CD4-positive, CD25-positive, alpha-beta regulatory T cell (primary cell): ENCODE data around the gene RNASE8. TPM values are rescaled to one million over a fixed set of nuclear protein-coding genes. Genes with fewer than 3 reads are reported as not detected.

Experiments
- ATAC-seq, 2 donors: fragments of 150-1000 bp; cut with Tn5 transposase; one replicate each; pipeline ENCODE4 v1.10.0; 2021; ENCODE audit warnings: low read depth in 2 of 2, moderate number of reproducible peaks in 2 of 2, moderate library complexity in 1 of 2
- DNase-seq, 3 donors: peaks; one replicate each; pipeline versions ENCODE4 v3.0.0 to v3.0.0-alpha.2; 2012 to 2022; ENCODE audit warnings: mixed read lengths in 1 of 3
- H3K27ac ChIP-seq: one replicate; pipeline ENCODE4 v1.7.0; 2013; ENCODE audit warnings: mild to moderate bottlenecking, low read length; ENCODE audit not compliant: insufficient read depth, poor library complexity, severe bottlenecking
- H3K27me3 ChIP-seq: one replicate; pipeline ENCODE4 v1.7.0; 2013; ENCODE audit warnings: low read length; ENCODE audit not compliant: control insufficient read depth, insufficient read depth
- H3K36me3 ChIP-seq: one replicate; pipeline ENCODE4 v1.7.0; 2013; ENCODE audit warnings: mild to moderate bottlenecking, low read length, moderate library complexity; ENCODE audit not compliant: control insufficient read depth, insufficient read depth
- H3K4me1 ChIP-seq: 2 replicates; pipeline ENCODE4 v1.7.0; 2013; ENCODE audit warnings: mild to moderate bottlenecking, low read length; ENCODE audit not compliant: insufficient read depth, control insufficient read depth, poor library complexity, severe bottlenecking
- H3K4me3 ChIP-seq: one replicate; pipeline ENCODE4 v1.7.0; 2013; ENCODE audit warnings: low read depth, mild to moderate bottlenecking, low read length, moderate library complexity
- H3K9me3 ChIP-seq, 2 experiments: 1 replicate in 1 of 2; 2 replicates in 1 of 2; pipeline ENCODE4 v1.7.0; 2013; ENCODE audit warnings: low read length in 2 of 2, mild to moderate bottlenecking in 1 of 2, moderate library complexity in 1 of 2; ENCODE audit not compliant: control insufficient read depth in 2 of 2
- H3K27ac Mint-ChIP-seq, 3 donors: one replicate each; pipeline ENCODE4 v1.8.0; 2020 to 2022; ENCODE audit warnings: mild to moderate bottlenecking in 3 of 3, mixed read lengths in 3 of 3, moderate library complexity in 2 of 3
- H3K27me3 Mint-ChIP-seq: one replicate; pipeline ENCODE4 v1.8.0; 2022; ENCODE audit warnings: mild to moderate bottlenecking, mixed read lengths
- H3K36me3 Mint-ChIP-seq: one replicate; pipeline ENCODE4 v1.8.0; 2020; ENCODE audit warnings: mixed read lengths
- H3K4me1 Mint-ChIP-seq, 4 donors: one replicate each; pipeline ENCODE4 v1.8.0; 2020 to 2022; ENCODE audit warnings: mixed read lengths in 4 of 4, mild to moderate bottlenecking in 1 of 4
- H3K4me3 Mint-ChIP-seq, 4 donors: one replicate each; pipeline ENCODE4 v1.8.0; 2020 to 2022; ENCODE audit warnings: mild to moderate bottlenecking in 4 of 4, mixed read lengths in 4 of 4, moderate library complexity in 3 of 4
- H3K9me3 Mint-ChIP-seq, 7 donors: one replicate each; pipeline ENCODE4 v1.8.0; 2020 to 2022; ENCODE audit warnings: mixed read lengths in 7 of 7, mild to moderate bottlenecking in 3 of 7, moderate library complexity in 2 of 7
- polyA plus RNA-seq, 4 donors: library from polyadenylated mRNA; unstranded; fragments of 300-500 nt; fragmentation: Illumina TruSeq; gene quantifications; one replicate each; pipeline ENCODE4 v1.2.3, GENCODE V29; 2021
- total RNA-seq: library from RNA; stranded (reverse); gene quantifications from one replicate; pipeline ENCODE4 v1.2.3, GENCODE V29; 2022

RNASE8 gene
- total and polyA plus RNA-seq, 5 donors from 2014 or later = not detected

DNA sequence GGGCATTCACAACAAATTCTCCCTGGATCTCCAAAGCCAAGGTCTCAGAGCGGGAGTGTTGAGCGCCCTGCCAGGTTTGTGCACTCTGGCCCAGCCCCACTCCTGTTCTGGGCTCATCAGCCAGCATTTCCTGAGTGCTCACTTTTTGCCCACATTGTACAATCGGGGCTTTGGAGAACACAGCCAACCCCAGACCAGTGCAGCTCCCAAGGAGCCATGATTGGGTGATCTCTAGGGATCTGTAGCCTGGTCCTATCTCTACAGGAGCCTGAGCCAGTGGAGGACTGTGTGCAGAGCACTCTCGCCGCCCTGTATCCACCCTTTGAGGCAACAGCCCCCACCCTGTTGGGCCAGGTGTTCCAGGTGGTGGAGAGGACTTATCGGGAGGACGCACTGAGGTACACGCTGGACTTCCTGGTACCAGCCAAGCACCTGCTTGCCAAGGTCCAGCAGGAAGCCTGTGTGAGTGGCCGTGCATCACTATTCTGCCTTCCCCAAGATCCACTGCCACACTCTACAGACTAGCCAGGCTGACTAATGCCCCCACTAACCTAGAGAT, 15.2 kb downstream of the RNASE8 start:
- peak overlapping the region in 2 of 4 donors; percentile 57 to 76 for H3K4me3 Mint-ChIP-seq
- no peak for DNase-seq
- Histone ChIP-seq H3K27me3 (peaks cover 23% of the 10 kb centered on the region), H3K4me3 (no peak overlapping the region), H3K27ac (no peak overlapping the region), H3K4me1 (peaks cover 34% of the 10 kb centered on the region), H3K9me3 (no peaks in the 10 kb centered on the region), H3K36me3 (no peaks in the 10 kb centered on the region)
- H3K27ac Mint-ChIP-seq = peak overlapping the region in 1 of 3 donors; percentile 14
- H3K36me3 Mint-ChIP-seq = peaks cover 4% of the 10 kb centered on the region
- peaks cover 56% of the 10 kb centered on the region for H3K27me3 Mint-ChIP-seq
- peaks cover 0 to 35% (median 20%) of the 10 kb centered on the region in 4 donors for H3K4me1 Mint-ChIP-seq
- ATAC-seq = no peak
- peaks cover 0 to 3% (median 0%) of the 10 kb centered on the region in 7 donors for H3K9me3 Mint-ChIP-seq

DNA sequence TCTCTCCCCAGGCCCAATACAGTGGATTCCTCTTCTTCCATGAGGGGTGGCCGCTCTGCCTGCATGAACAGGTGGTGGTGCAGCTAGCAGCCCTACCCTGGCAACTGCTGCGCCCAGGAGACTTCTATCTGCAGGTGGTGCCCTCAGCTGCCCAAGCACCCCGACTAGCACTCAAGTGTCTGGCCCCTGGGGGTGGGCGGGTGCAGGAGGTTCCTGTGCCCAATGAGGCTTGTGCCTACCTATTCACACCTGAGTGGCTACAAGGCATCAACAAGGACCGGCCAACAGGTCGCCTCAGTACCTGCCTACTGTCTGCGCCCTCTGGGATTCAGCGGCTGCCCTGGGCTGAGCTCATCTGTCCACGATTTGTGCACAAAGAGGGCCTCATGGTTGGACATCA, 16.3 kb downstream of the RNASE8 start:
- Mint-ChIP-seq H3K27ac (no peak overlapping the region), H3K27me3 (peaks cover 49% of the 10 kb centered on the region), H3K36me3 (peaks cover 4% of the 10 kb centered on the region), H3K9me3 (peaks cover 0 to 3% (median 0%) of the 10 kb centered on the region in 7 donors), H3K4me3 (no peak overlapping the region), H3K4me1 (peaks cover 0 to 28% (median 14%) of the 10 kb centered on the region in 4 donors)
- Histone ChIP-seq H3K36me3 (no peaks in the 10 kb centered on the region), H3K4me1 (peaks cover 28% of the 10 kb centered on the region), H3K27ac (no peak overlapping the region), H3K4me3 (no peak overlapping the region), H3K27me3 (peaks cover 20% of the 10 kb centered on the region), H3K9me3 (no peaks in the 10 kb centered on the region)
- ATAC-seq (no peak), DNase-seq (no peak)

DNA sequence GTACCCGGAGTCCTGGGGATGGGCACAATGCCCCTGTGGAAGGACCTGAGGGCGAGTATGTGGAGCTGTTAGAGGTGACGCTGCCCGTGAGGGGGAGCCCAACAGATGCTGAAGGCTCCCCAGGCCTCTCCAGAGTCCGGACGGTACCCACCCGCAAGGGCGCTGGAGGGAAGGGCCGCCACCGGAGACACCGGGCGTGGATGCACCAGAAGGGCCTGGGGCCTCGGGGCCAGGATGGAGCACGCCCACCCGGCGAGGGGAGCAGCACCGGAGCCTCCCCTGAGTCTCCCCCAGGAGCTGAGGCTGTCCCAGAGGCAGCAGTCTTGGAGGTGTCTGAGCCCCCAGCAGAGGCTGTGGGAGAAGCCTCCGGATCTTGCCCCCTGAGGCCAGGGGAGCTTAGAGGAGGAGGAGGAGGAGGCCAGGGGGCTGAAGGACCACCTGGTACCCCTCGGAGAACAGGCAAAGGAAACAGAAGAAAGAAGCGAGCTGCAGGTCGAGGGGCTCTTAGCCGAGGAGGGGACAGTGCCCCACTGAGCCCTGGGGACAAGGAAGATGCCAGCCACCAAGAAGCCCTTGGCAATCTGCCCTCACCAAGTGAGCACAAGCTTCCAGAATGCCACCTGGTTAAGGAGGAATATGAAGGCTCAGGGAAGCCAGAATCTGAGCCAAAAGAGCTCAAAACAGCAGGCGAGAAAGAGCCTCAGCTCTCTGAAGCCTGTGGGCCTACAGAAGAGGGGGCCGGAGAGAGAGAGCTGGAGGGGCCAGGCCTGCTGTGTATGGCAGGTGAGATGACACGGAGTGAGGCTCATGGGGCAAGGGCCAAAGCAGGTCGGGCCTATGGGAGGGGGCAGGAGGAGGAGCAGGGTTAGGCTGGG, 17.0 kb downstream of the RNASE8 start:
- Mint-ChIP-seq H3K4me3 (no peak overlapping the region), H3K4me1 (peaks cover 0 to 21% (median 10%) of the 10 kb centered on the region in 4 donors), H3K9me3 (peaks cover 0 to 3% (median 0%) of the 10 kb centered on the region in 7 donors), H3K36me3 (peaks cover 4% of the 10 kb centered on the region), H3K27ac (peak overlapping the region in 1 of 3 donors; percentile 26), H3K27me3 (peaks cover 42% of the 10 kb centered on the region)
- Histone ChIP-seq H3K27ac (no peak overlapping the region), H3K9me3 (no peaks in the 10 kb centered on the region), H3K27me3 (peaks cover 17% of the 10 kb centered on the region), H3K36me3 (no peaks in the 10 kb centered on the region), H3K4me1 (peaks cover 21% of the 10 kb centered on the region), H3K4me3 (no peak overlapping the region)
- ATAC-seq = no peak
- DNase-seq = no peak

GRCh38 chr14:21075719-21076437, 18.3 kb downstream of the RNASE8 start:
- Mint-ChIP-seq H3K9me3 (peaks cover 0 to 3% (median 0%) of the 10 kb centered on the region in 7 donors), H3K4me3 (no peak overlapping the region), H3K27ac (no peak overlapping the region), H3K36me3 (peaks cover 4% of the 10 kb centered on the region), H3K27me3 (peaks cover 32% of the 10 kb centered on the region), H3K4me1 (peaks cover 0 to 12% (median 8%) of the 10 kb centered on the region in 4 donors)
- DNase-seq (no peak), ATAC-seq (no peak)
- Histone ChIP-seq H3K4me3 (no peak overlapping the region), H3K9me3 (no peaks in the 10 kb centered on the region), H3K27ac (no peak overlapping the region), H3K36me3 (no peaks in the 10 kb centered on the region), H3K4me1 (peaks cover 9% of the 10 kb centered on the region), H3K27me3 (peaks cover 14% of the 10 kb centered on the region)

DNA sequence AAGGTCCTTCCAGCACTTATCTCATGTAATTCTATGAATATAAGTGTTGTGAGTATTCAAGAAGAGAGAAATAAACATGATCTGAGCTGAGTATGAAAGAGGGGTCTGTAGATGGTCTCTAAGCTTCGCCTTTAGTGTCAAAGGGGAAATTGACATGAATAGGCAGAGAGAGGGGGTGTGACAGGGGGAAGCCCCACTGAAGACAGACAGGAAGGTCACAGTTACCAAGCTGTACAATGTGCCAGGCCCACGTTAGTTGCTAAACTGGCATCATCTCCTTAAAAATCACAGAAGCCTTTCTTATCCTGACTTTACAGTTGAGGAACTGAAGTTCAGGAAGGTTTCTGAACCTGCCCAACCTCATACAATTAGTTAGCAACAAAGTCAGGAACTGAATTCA, 20.1 kb downstream of the RNASE8 start:
- no peak overlapping the region for H3K27ac ChIP-seq
- DNase-seq = no peak
- ATAC-seq = no peak

GRCh38 chr14:21078287-21078686, 20.7 kb downstream of the RNASE8 start:
- no peaks in the 10 kb centered on the region for H3K4me1 Mint-ChIP-seq
- H3K9me3 ChIP-seq = no peaks in the 10 kb centered on the region
- no peak for ATAC-seq

More for the DNA sequence above, 20.1 kb downstream of the RNASE8 start:
- Histone ChIP-seq H3K4me3 (no peak overlapping the region), H3K4me1 (no peaks in the 10 kb centered on the region), H3K36me3 (no peaks in the 10 kb centered on the region), H3K27me3 (peaks cover 6% of the 10 kb centered on the region), H3K9me3 (no peaks in the 10 kb centered on the region)
- Mint-ChIP-seq H3K4me1 (no peaks in the 10 kb centered on the region), H3K27me3 (peaks cover 15% of the 10 kb centered on the region), H3K36me3 (peaks cover 4% of the 10 kb centered on the region), H3K27ac (no peak overlapping the region), H3K9me3 (peaks cover 0 to 3% (median 0%) of the 10 kb centered on the region in 7 donors), H3K4me3 (no peak overlapping the region)

GRCh38 chr14:21078726-21079125, 21.1 kb downstream of the RNASE8 start:
- no peak overlapping the region for H3K27ac ChIP-seq
- no peak overlapping the region for H3K4me3 ChIP-seq
- no peak overlapping the region for H3K27ac Mint-ChIP-seq
- H3K4me1 Mint-ChIP-seq = no peaks in the 10 kb centered on the region
- no peaks in the 10 kb centered on the region for H3K36me3 ChIP-seq
- no peaks in the 10 kb centered on the region for H3K9me3 Mint-ChIP-seq
- no peak overlapping the region for H3K4me3 Mint-ChIP-seq
- no peaks in the 10 kb centered on the region for H3K27me3 ChIP-seq
- peaks cover 7% of the 10 kb centered on the region for H3K27me3 Mint-ChIP-seq
- no peaks in the 10 kb centered on the region for H3K4me1 ChIP-seq
- DNase-seq = no peak
- H3K36me3 Mint-ChIP-seq = no peaks in the 10 kb centered on the region
- ATAC-seq = no peak
- no peaks in the 10 kb centered on the region for H3K9me3 ChIP-seq

More at GRCh38 chr14:21078287-21078686, 20.7 kb downstream of the RNASE8 start:
- peaks cover 0 to under 1% (median 0%) of the 10 kb centered on the region in 7 donors for H3K9me3 Mint-ChIP-seq
- peaks cover 2% of the 10 kb centered on the region for H3K36me3 Mint-ChIP-seq
- no peak overlapping the region for H3K27ac ChIP-seq
- no peaks in the 10 kb centered on the region for H3K4me1 ChIP-seq
- H3K27ac Mint-ChIP-seq = no peak overlapping the region
- DNase-seq = no peak
- H3K27me3 ChIP-seq = peaks cover 3% of the 10 kb centered on the region
- no peaks in the 10 kb centered on the region for H3K36me3 ChIP-seq
- H3K4me3 ChIP-seq = no peak overlapping the region
- H3K4me3 Mint-ChIP-seq = no peak overlapping the region
- peaks cover 12% of the 10 kb centered on the region for H3K27me3 Mint-ChIP-seq
